ENCODE data around the gene ARHGAP30.

GRCh38 chr1:161013488-161014230, 56.0 kb downstream of the ARHGAP30 start:
- no peak for TF ChIP-seq CTCF (conservative IDR thresholded peaks at IDR 0.05)
- TF ChIP-seq ZFX (IDR thresholded peaks at IDR 0.05): no peak
